H1 (cell line): Measurements from ENCODE around the gene CAMKMT. TPM values are rescaled to one million over a fixed set of nuclear protein-coding genes. Genes with fewer than 3 reads are reported as not detected.
A peak's percentile ranks its signal among the peaks of the same experiment; 100 is the strongest.

ENCODE experiments used
- CTCF ChIA-PET: fragments of 300-600 bp; sonication (Branson Sonifier 250); formaldehyde crosslinking; loops from one replicate; lab custom pipeline; 2021; ENCODE audit not compliant: partially characterized antibody; lab: Charles Lee
- POLR2A ChIA-PET: fragments of 300-600 bp; sonication (Branson Sonifier 250); formaldehyde crosslinking; loops from one replicate; lab custom pipeline; 2021; ENCODE audit warnings: inconsistent platforms; ENCODE audit not compliant: partially characterized antibody; lab: Charles Lee
- DNase-seq, 2 experiments: peaks; one replicate each; pipeline versions ENCODE4 v3.0.0 to v3.0.0-alpha.2; 2010 to 2022; ENCODE audit warnings: low spot score in 2 of 2, low read depth in 1 of 2, mixed read lengths in 1 of 2
- FAIRE-seq: peaks from 2 replicates; lab custom pipeline; 2011; peaks lifted over from hg19 to GRCh38; lab: Jason Lieb, UNC
- H2AFZ ChIP-seq: 2 replicates; pipeline ENCODE4 v1.8.1; 2012; ENCODE audit warnings: low read length, inconsistent platforms
- H2AK5ac ChIP-seq: 2 replicates; pipeline ENCODE4 v1.6.1; 2013; ENCODE audit warnings: low read depth, low read length
- H2BK120ac ChIP-seq: replicated peaks from 2 replicates; pipeline ENCODE3; 2013; ENCODE audit warnings: low read depth, low read length, inconsistent platforms
- H2BK12ac ChIP-seq: 2 replicates; pipeline ENCODE4 v1.6.1; 2013; ENCODE audit warnings: low read depth, low read length
- H2BK15ac ChIP-seq: 2 replicates; pipeline ENCODE4 v1.6.1; 2013; ENCODE audit warnings: low read length
- H2BK20ac ChIP-seq: 2 replicates; pipeline ENCODE4 v1.6.1; 2013; ENCODE audit warnings: low read length
- H2BK5ac ChIP-seq: 2 replicates; pipeline ENCODE4 v1.6.1; 2013; ENCODE audit warnings: low read depth, low read length
- H3K14ac ChIP-seq: 2 replicates; pipeline ENCODE4 v1.6.1; 2013; ENCODE audit warnings: inconsistent platforms; ENCODE audit not compliant: insufficient read length
- H3K18ac ChIP-seq: 2 replicates; pipeline ENCODE4 v1.6.1; 2013; ENCODE audit warnings: low read length; ENCODE audit errors: extremely low read depth
- H3K23ac ChIP-seq: 2 replicates; pipeline ENCODE4 v1.6.1; 2013; ENCODE audit warnings: inconsistent platforms; ENCODE audit not compliant: insufficient read length
- H3K23me2 ChIP-seq: 2 replicates; pipeline ENCODE4 v1.6.1; 2013; ENCODE audit warnings: low read depth, low read length
- H3K27ac ChIP-seq: 2 replicates; pipeline ENCODE4 v1.6.1; 2011; ENCODE audit warnings: low read depth, low read length, inconsistent platforms
- H3K27me3 ChIP-seq, 4 experiments: replicated peaks in 1 of 4; 1 replicate in 1 of 4; 2 replicates in 3 of 4; pipeline versions ENCODE4 v1.6.1 to v1.8.1; 2011 to 2013; ENCODE audit warnings: low read length in 3 of 4, mild to moderate bottlenecking in 3 of 4, inconsistent platforms in 2 of 4, mixed read lengths in 2 of 4, moderate library complexity in 1 of 4; ENCODE audit not compliant: control insufficient read depth in 3 of 4, insufficient read depth in 3 of 4; ENCODE audit errors: extremely low read depth in 1 of 4
- H3K36me3 ChIP-seq, 4 experiments: 2 replicates each; pipeline versions ENCODE4 v1.6.1 to v1.8.1; 2011 to 2013; ENCODE audit warnings: mild to moderate bottlenecking in 4 of 4, low read length in 3 of 4, moderate library complexity in 2 of 4, control low read depth in 1 of 4, inconsistent platforms in 1 of 4; ENCODE audit not compliant: insufficient read depth in 4 of 4, control insufficient read depth in 2 of 4
- H3K4ac ChIP-seq: replicated peaks from 2 replicates; pipeline ENCODE3; 2013; ENCODE audit warnings: low read length, low read depth, mixed read lengths, inconsistent platforms; ENCODE audit not compliant: insufficient read length
- H3K4me1 ChIP-seq, 4 experiments: replicated peaks in 1 of 4; 1 replicate in 1 of 4; 2 replicates in 3 of 4; pipeline versions ENCODE4 v1.6.1 to v1.8.1; 2011 to 2013; ENCODE audit warnings: low read length in 3 of 4, inconsistent platforms in 2 of 4, mixed read lengths in 1 of 4; ENCODE audit not compliant: insufficient read depth in 4 of 4, control insufficient read depth in 3 of 4
- H3K4me2 ChIP-seq, 2 experiments: 2 replicates each; pipeline versions ENCODE4 v1.6.1 to v1.8.1; 2011 to 2013; ENCODE audit warnings: low read depth in 2 of 2, low read length in 2 of 2, control low read depth in 1 of 2, inconsistent platforms in 1 of 2, mild to moderate bottlenecking in 1 of 2; ENCODE audit not compliant: insufficient read depth in 1 of 2
- H3K4me3 ChIP-seq, 4 experiments: fragments of 200-600, 300-600 bp in 1 of 4; sonication (generic), shearing (Covaris generic), sonication (Bioruptor Twin) in 1 of 4; 2 replicates each; pipeline versions ENCODE4 v1.5.1 to v1.8.1; 2011 to 2016; ENCODE audit warnings: low read length in 4 of 4, low read depth in 3 of 4, control low read depth in 2 of 4, inconsistent platforms in 2 of 4, mild to moderate bottlenecking in 2 of 4, mixed read lengths in 1 of 4, moderate library complexity in 1 of 4; ENCODE audit not compliant: insufficient read depth in 2 of 4; ENCODE audit errors: extremely low read depth in 1 of 4
- H3K56ac ChIP-seq: replicated peaks from 2 replicates; pipeline ENCODE3; 2013; ENCODE audit warnings: low read depth, mild to moderate bottlenecking, mixed read lengths, low read length, inconsistent platforms; ENCODE audit not compliant: insufficient read length
- H3K79me1 ChIP-seq: 2 replicates; pipeline ENCODE4 v1.6.1; 2013; ENCODE audit warnings: low read depth, low read length, control low read depth
- H3K79me2 ChIP-seq, 2 experiments: 2 replicates each; pipeline versions ENCODE4 v1.6.1 to v1.8.1; 2012 to 2013; ENCODE audit warnings: low read length in 2 of 2, mild to moderate bottlenecking in 2 of 2, inconsistent platforms in 1 of 2; ENCODE audit not compliant: insufficient read depth in 2 of 2, control insufficient read depth in 1 of 2
- H3K9ac ChIP-seq, 4 experiments: replicated peaks in 1 of 4; 1 replicate in 1 of 4; 2 replicates in 3 of 4; pipeline versions ENCODE4 v1.6.1 to v1.8.1; 2011 to 2013; ENCODE audit warnings: low read depth in 3 of 4, low read length in 3 of 4, control low read depth in 2 of 4, mild to moderate bottlenecking in 2 of 4, moderate library complexity in 2 of 4, inconsistent platforms in 1 of 4; ENCODE audit errors: extremely low read depth in 1 of 4
- H3K9me3 ChIP-seq, 2 experiments: 2 replicates each; pipeline versions ENCODE4 v1.6.1 to v1.8.1; 2012 to 2013; ENCODE audit warnings: mild to moderate bottlenecking in 2 of 2, moderate library complexity in 2 of 2, control low read depth in 1 of 2, inconsistent platforms in 1 of 2, low read depth in 1 of 2, low read length in 1 of 2, mixed read lengths in 1 of 2; ENCODE audit not compliant: insufficient read depth in 2 of 2
- H4K20me1 ChIP-seq, 2 experiments: replicated peaks in 1 of 2; 2 replicates each; pipeline versions ENCODE3 to v1.8.1; 2011 to 2013; ENCODE audit warnings: inconsistent platforms in 2 of 2, low read length in 2 of 2, mild to moderate bottlenecking in 1 of 2; ENCODE audit not compliant: insufficient read depth in 2 of 2, control insufficient read depth in 1 of 2
- H4K5ac ChIP-seq: 2 replicates; pipeline ENCODE4 v1.6.1; 2013; ENCODE audit warnings: low read length, low read depth, mixed read lengths, inconsistent platforms; ENCODE audit not compliant: insufficient read length
- H4K8ac ChIP-seq: 2 replicates; pipeline ENCODE4 v1.8.0; 2013; ENCODE audit warnings: mild to moderate bottlenecking, moderate library complexity, low read length, inconsistent platforms; ENCODE audit not compliant: insufficient read depth; ENCODE audit errors: extremely low read depth
- H4K91ac ChIP-seq: replicated peaks from 2 replicates; pipeline ENCODE3; 2013; ENCODE audit warnings: low read length, mixed read lengths, inconsistent platforms; ENCODE audit not compliant: insufficient read length
- BRCA1 ChIP-seq: IDR thresholded peaks from 2 replicates; pipeline ENCODE4 v1.6.1; 2012; ENCODE audit warnings: low read depth, low read length, improper control_type of control experiment
- CTBP2 ChIP-seq: IDR thresholded peaks from 2 replicates; pipeline ENCODE4 v1.7.0; 2011; ENCODE audit warnings: borderline replicate concordance, mild to moderate bottlenecking, moderate library complexity, mixed read lengths, low read length; ENCODE audit not compliant: insufficient read depth, insufficient read length
- KDM5A ChIP-seq: fragments of 200-600 bp; IDR thresholded peaks from 2 replicates; pipeline ENCODE4 v1.7.1; 2012; ENCODE audit warnings: mild to moderate bottlenecking, low read length, inconsistent platforms, mixed read lengths
- MAFK ChIP-seq: IDR thresholded peaks from 2 replicates; pipeline ENCODE4 v1.6.1; 2012; ENCODE audit warnings: low read depth, mild to moderate bottlenecking, improper control_type of control experiment, low read length
- RAD21 ChIP-seq, 2 experiments: IDR thresholded peaks in 1 of 2; conservative IDR thresholded peaks in 1 of 2; 2 replicates each; pipeline ENCODE4 v1.6.1; 2011; ENCODE audit warnings: low read depth in 2 of 2, low read length in 2 of 2, improper control_type of control experiment in 1 of 2, inconsistent platforms in 1 of 2, mild to moderate bottlenecking in 1 of 2, moderate library complexity in 1 of 2
- SIN3A ChIP-seq, 2 experiments: IDR thresholded peaks in 1 of 2; conservative IDR thresholded peaks in 1 of 2; 2 replicates each; pipeline ENCODE4 v1.6.1; 2011 to 2012; ENCODE audit warnings: low read length in 2 of 2, improper control_type of control experiment in 1 of 2, low read depth in 1 of 2, mild to moderate bottlenecking in 1 of 2
- SP1 ChIP-seq: IDR thresholded peaks from 2 replicates; pipeline ENCODE4 v1.6.1; 2011; ENCODE audit warnings: low read depth, low read length
- TCF12 ChIP-seq: IDR thresholded peaks from 2 replicates; pipeline ENCODE4 v1.6.1; 2011; ENCODE audit warnings: low read depth, mild to moderate bottlenecking, low read length
- WGBS, 2 experiments: shearing (Covaris generic) in 1 of 2; methylation state at CpG; one replicate each; pipeline versions ENCODE4 v1.1.6 to v1.1.7; 2013 to 2015; ENCODE audit warnings: low lambda C conversion rate in 2 of 2, mixed read lengths in 2 of 2, inconsistent platforms in 1 of 2, low coverage in 1 of 2, missing lambda C conversion rate in 1 of 2; ENCODE audit not compliant: insufficient replicate concordance in 2 of 2, insufficient coverage in 1 of 2, insufficient read length in 1 of 2; ENCODE audit errors: extremely low coverage in 1 of 2, missing lambda C conversion rate in 1 of 2; 5-methylcytosine and 5-hydroxymethylcytosine counted together
- polyA plus RNA-seq, 7 experiments: library from polyadenylated mRNA; depleted of rRNA in 3 of 7; stranded (reverse) in 5 of 7; unstranded in 2 of 7; fragments of >200 nt in 5 of 7; fragments of 200-250 nt in 2 of 7; gene quantifications; 1 replicate in 5 of 7; 2 replicates in 1 of 7; 4 replicates in 1 of 7; pipeline versions ENCODE4 v1.2.1 to v1.2.3, GENCODE V29; 2011 to 2013; ENCODE audit warnings: missing spikeins in 2 of 7, mixed read lengths in 2 of 7
- total RNA-seq: library from RNA; stranded (reverse); fragmentation: NEBNext Ultra II Directional; extraction: Animal tissue kit (Norgen Biotek cat#: 25700); gene quantifications from 2 replicates; pipeline ENCODE4 v1.2.1, GENCODE V29; 2021

CAMKMT gene
- total and polyA plus RNA-seq, 2 of the 8 experiments (the other 6 are each of a cell fraction or from before 2014, with no cell fraction given): 14.7 to 22.4 TPM

GRCh38 chr2:44774826-44775492, 413.2 kb downstream of the CAMKMT start:
- H4K5ac ChIP-seq: peak overlapping the region; percentile 37
- WGBS, 2 experiments: 54% methylated on average over 4 of the region's 4 CpGs; no CpG with 5 or more reads in 1 of the 2 experiments
- H3K56ac ChIP-seq: no peak overlapping the region
- H3K9ac ChIP-seq: no peak overlapping the region
- no peak overlapping the region for H2AK5ac ChIP-seq
- DNase-seq (no peak), FAIRE-seq (peak; percentile 70)
- no peak overlapping the region for H3K4ac ChIP-seq
- no peak overlapping the region for H4K8ac ChIP-seq
- H3K4me1 ChIP-seq: peaks cover 16 to 44% (median 39%) of the 10 kb centered on the region in 4 experiments
- TF ChIP-seq CTBP2 (no peak), KDM5A (no peak), MAFK (peak; percentile 86), TCF12 (no peak), BRCA1 (peak; percentile 41), SIN3A (conservative IDR thresholded peaks at IDR 0.05 in 1 of 2, IDR thresholded peaks at IDR 0.05 in 1 of 2; ENCODE audit: low read depth in 1 of 2, low read length in 2 of 2) (0 out of 4 replicates have a peak, but pooled peaks of 1 of the 2 experiments have one; percentile 24), RAD21 (IDR thresholded peaks at IDR 0.05 in 1 of 2, conservative IDR thresholded peaks at IDR 0.05 in 1 of 2; ENCODE audit: low read depth in 2 of 2, low read length in 2 of 2) (peak in 1 of 2 experiments; percentile 13; a peak in 1 of 4 replicates), SP1 (0 out of 2 replicates have a peak, but pooled peaks have one; percentile 10)
- peak overlapping the region in 1 of 2 experiments; percentile 9; a peak in 1 of 4 replicates for H3K4me2 ChIP-seq
- H3K36me3 ChIP-seq: no peaks in the 10 kb centered on the region
- H2BK120ac ChIP-seq: peak overlapping the region; percentile 59
- no peak overlapping the region for H2BK20ac ChIP-seq
- H4K20me1 ChIP-seq: no peaks in the 10 kb centered on the region
- no peak overlapping the region for H4K91ac ChIP-seq
- no peak overlapping the region for H3K18ac ChIP-seq
- no peak overlapping the region for H3K27ac ChIP-seq
- H3K79me2 ChIP-seq: no peaks in the 10 kb centered on the region
- 0 out of 7 replicates have a peak, but pooled peaks cover 0 to 2% (median 0%) of the 10 kb centered on the region in 4 experiments for H3K27me3 ChIP-seq
- peaks cover 8% of the 10 kb centered on the region; the same call in 1 of the 2 replicates for H3K23me2 ChIP-seq
- no peak overlapping the region for H3K23ac ChIP-seq
- no peak overlapping the region for H2BK12ac ChIP-seq
- H3K79me1 ChIP-seq: no peaks in the 10 kb centered on the region
- ChIA-PET POLR2A (interaction anchor here (0.7 to 1.0 kb wide), 2 partner anchors 16 to 27 kb away, joined by 3 read pairs; no protein-coding TSS in a partner anchor), CTCF (interaction anchor here (0.6 to 2.0 kb wide), 9 partner anchors 23 to 296 kb away, joined by 3 to 5 read pairs (median 3); no protein-coding TSS in a partner anchor)
- H2BK15ac ChIP-seq: no peak overlapping the region
- no peak overlapping the region for H2BK5ac ChIP-seq
- no peak overlapping the region for H3K14ac ChIP-seq
- no peak overlapping the region for H2AFZ ChIP-seq
- H3K9me3 ChIP-seq: no peaks in the 10 kb centered on the region
- H3K4me3 ChIP-seq: no peak overlapping the region; a peak in 1 of 8 replicates
